Cerebellar cortex (tissue), 1 donor: ENCODE results near the gene LIPJ.

Experiments
- DNase-seq: peaks from one replicate; pipeline ENCODE4 v3.0.0-alpha.2; 2015; ENCODE audit warnings: low spot score

The LIPJ gene

GRCh38 chr10:88598055-88598454 is 11.5 kb downstream of the LIPJ start:
- DNase-seq: no peak

- DNase-seq: no peak
These were observed 21.6 kb downstream of the LIPJ start for GRCh38 chr10:88608052-88608732.

- DNase-seq: no peak
These were observed 22.2 kb downstream of the LIPJ start for GRCh38 chr10:88608780-88609179.

GRCh38 chr10:88616250-88616977 is 29.9 kb downstream of the LIPJ start:
- DNase-seq: no peak

DNA sequence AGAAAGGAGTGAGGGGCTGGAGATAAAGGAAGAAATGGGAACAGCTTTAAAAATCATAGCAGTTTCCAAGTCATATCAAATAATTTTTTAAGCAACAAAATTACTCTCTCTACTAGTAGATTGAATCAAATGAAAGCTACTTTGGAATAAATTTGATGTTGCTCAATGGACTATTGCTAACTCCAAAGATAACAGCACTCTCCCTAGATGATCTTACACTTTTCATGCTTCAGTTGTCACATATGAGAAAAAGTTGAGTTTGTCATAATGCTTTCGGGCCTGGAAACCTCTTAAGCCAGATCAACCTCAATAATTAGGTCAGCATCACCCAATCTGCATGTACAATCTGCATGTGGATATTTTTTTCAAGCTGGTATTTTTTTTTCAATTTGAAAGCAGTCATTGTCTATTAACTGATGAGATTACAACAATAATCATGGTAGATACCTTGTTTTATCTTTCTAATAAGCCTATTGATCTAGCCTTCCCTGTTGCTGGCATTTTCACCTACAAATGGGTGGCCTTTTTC is 31.3 kb downstream of the LIPJ start:
- no peak for DNase-seq

DNA sequence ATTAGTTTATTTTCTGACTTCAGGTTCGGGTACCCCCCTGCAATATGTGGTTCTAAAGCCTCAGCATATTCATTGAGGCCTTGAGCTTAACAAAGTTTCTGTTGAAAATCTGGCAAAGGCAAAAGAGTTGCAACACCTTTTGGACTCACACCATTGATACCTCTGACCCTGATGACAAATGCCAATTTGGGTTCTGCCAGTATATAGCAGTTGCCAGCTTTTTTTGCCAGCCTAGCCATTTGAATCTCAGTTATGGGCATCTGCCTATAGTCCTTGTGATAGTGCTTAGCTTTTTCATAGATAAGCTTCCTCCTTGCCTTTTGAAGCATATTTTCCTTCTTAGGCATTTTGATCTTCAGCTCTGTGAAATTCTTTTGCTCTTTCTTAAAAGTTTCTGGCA is 31.9 kb downstream of the LIPJ start:
- DNase-seq: no peak

DNA sequence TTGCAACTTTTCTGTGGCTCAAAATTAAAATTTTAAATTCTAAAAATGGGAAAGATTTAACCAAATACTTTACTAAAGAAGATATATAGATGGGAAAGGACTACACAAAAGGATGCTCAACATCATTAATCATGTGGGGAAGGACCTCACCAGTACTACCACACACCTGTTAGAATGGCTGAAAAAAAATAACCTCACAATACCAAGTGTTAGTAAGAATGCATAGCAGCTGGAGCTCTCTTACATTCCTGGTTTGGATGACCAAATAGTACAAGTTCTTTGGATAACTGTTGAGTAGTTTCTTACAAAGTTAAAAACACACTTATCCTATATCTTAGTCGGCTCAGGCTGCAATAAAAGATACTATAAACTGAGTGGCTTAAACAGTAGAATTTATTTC is 33.9 kb downstream of the LIPJ start:
- DNase-seq: no peak

GRCh38 chr10:88623835-88624234 is 37.3 kb downstream of the LIPJ start:
- DNase-seq: no peak

- no peak for DNase-seq
These were observed 38.3 kb downstream of the LIPJ start for GRCh38 chr10:88624840-88625239.

- no peak for DNase-seq
These were observed 53.6 kb downstream of the LIPJ start for GRCh38 chr10:88640186-88640585.

DNA sequence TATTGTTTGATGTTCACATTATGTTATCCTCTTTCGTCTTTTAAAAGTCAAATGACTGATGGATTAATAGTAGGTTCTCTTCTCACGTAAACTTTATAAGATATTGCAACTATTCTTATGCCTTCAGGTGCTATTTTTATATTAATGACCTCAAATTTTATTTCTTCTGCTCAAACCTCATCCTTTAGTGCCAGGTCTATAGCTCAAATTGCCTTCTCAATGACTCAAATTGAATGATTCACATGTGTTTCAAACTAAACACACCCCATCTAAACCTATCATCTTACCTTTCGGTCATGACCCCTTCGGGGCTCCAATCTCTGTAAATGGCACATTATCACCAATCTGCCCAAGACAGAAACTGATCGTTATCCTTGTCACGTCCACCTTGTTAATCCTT is 55.6 kb downstream of the LIPJ start:
- DNase-seq: no peak

DNA sequence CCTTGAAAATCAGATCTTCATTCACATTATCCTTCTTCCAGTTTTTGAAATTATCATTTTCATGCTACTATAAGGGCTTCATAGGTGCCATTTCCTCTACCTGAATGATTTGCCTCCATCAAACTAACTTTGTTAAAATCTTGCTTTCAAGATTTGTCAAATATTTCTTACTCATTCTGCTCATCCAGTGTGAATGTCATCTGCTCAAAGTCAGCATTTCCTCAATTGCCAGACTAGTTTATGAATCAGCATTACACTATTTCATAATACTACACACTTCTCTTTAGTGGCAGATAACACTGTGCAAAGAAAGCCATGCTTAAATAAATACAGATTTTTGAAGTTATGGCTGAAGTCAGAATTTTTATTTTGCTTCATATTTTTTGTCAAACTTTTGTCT is 56.4 kb downstream of the LIPJ start:
- no peak for DNase-seq

DNA sequence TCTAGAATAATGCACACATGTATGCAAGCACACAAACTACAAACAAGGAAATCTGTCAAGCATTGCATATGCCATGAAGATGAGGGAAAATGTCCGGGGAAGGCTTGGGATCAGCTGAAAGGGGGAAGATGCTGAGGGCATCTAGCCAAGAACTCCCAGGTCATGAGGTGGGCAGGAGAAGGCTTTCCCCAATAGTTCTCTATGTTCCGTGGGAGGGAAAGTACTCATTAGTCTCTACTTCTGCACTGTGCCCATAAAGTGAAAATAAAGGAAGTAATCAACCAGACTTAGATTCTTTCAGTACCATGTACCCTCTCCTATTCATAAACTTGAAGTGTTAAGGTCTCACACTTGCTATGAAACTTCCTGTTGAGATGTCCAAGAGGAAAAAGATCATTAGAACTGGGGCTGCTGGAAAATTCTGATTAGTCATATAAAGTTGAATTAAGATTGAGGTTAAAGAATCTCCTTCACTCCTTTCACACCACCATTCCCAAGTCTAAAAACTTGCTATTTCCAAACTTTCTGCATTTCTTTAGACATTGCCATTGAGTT is 60.6 kb downstream of the LIPJ start:
- DNase-seq: no peak

DNA sequence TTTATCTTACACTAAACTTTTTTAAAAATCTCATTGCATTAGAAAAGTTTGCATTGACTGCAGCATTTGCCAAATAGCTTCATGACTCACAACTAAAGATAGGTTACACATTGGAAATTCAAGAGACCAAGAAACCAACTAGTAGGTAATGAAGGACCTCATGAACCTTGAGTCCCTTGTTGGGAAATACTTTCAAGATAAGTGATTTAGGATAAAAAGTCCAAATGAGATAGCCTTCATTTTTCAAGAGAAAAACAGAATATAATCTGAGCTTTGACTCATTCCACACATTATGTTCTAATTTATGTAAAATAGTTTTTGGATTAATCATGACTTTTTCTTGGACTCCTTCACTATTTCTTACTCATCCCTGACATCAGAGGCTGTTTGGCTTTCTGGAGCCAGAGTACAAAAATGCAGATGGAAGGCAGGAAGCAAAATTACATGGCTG is 64.6 kb downstream of the LIPJ start:
- no peak for DNase-seq

GRCh38 chr10:88652616-88653015 is 66.1 kb downstream of the LIPJ start:
- DNase-seq: no peak
